H1 (cell line): ENCODE measurements around the gene RFPL2. TPM values are rescaled to one million over a fixed set of nuclear protein-coding genes. Genes with fewer than 3 reads are reported as not detected.
"Not testable (repeated sequence)": the region's sequence is repeated elsewhere in the genome, so short reads cannot be mapped to it uniquely, and the experiment has no call there.

Experiments
- CTCF ChIA-PET: fragments of 300-600 bp; sonication (Branson Sonifier 250); formaldehyde crosslinking; loops from one replicate; lab custom pipeline; 2021; ENCODE audit not compliant: partially characterized antibody; lab: Charles Lee
- POLR2A ChIA-PET: fragments of 300-600 bp; sonication (Branson Sonifier 250); formaldehyde crosslinking; loops from one replicate; lab custom pipeline; 2021; ENCODE audit warnings: inconsistent platforms; ENCODE audit not compliant: partially characterized antibody; lab: Charles Lee
- DNase-seq, 2 experiments: peaks; one replicate each; pipeline versions ENCODE4 v3.0.0 to v3.0.0-alpha.2; 2010 to 2022; ENCODE audit warnings: low spot score in 2 of 2, low read depth in 1 of 2, mixed read lengths in 1 of 2
- FAIRE-seq: peaks from 2 replicates; lab custom pipeline; 2011; peaks lifted over from hg19 to GRCh38; lab: Jason Lieb, UNC
- H2AFZ ChIP-seq: 2 replicates; pipeline ENCODE4 v1.8.1; 2012; ENCODE audit warnings: low read length, inconsistent platforms
- H2AK5ac ChIP-seq: 2 replicates; pipeline ENCODE4 v1.6.1; 2013; ENCODE audit warnings: low read depth, low read length
- H2BK120ac ChIP-seq: replicated peaks from 2 replicates; pipeline ENCODE3; 2013; ENCODE audit warnings: low read depth, low read length, inconsistent platforms
- H2BK12ac ChIP-seq: 2 replicates; pipeline ENCODE4 v1.6.1; 2013; ENCODE audit warnings: low read depth, low read length
- H2BK15ac ChIP-seq: 2 replicates; pipeline ENCODE4 v1.6.1; 2013; ENCODE audit warnings: low read length
- H2BK20ac ChIP-seq: 2 replicates; pipeline ENCODE4 v1.6.1; 2013; ENCODE audit warnings: low read length
- H2BK5ac ChIP-seq: 2 replicates; pipeline ENCODE4 v1.6.1; 2013; ENCODE audit warnings: low read depth, low read length
- H3K14ac ChIP-seq: 2 replicates; pipeline ENCODE4 v1.6.1; 2013; ENCODE audit warnings: inconsistent platforms; ENCODE audit not compliant: insufficient read length
- H3K18ac ChIP-seq: 2 replicates; pipeline ENCODE4 v1.6.1; 2013; ENCODE audit warnings: low read length; ENCODE audit errors: extremely low read depth
- H3K23ac ChIP-seq: 2 replicates; pipeline ENCODE4 v1.6.1; 2013; ENCODE audit warnings: inconsistent platforms; ENCODE audit not compliant: insufficient read length
- H3K23me2 ChIP-seq: 2 replicates; pipeline ENCODE4 v1.6.1; 2013; ENCODE audit warnings: low read depth, low read length
- H3K27ac ChIP-seq: 2 replicates; pipeline ENCODE4 v1.6.1; 2011; ENCODE audit warnings: low read depth, low read length, inconsistent platforms
- H3K27me3 ChIP-seq, 4 experiments: replicated peaks in 1 of 4; 1 replicate in 1 of 4; 2 replicates in 3 of 4; pipeline versions ENCODE4 v1.6.1 to v1.8.1; 2011 to 2013; ENCODE audit warnings: low read length in 3 of 4, mild to moderate bottlenecking in 3 of 4, inconsistent platforms in 2 of 4, mixed read lengths in 2 of 4, moderate library complexity in 1 of 4; ENCODE audit not compliant: control insufficient read depth in 3 of 4, insufficient read depth in 3 of 4; ENCODE audit errors: extremely low read depth in 1 of 4
- H3K36me3 ChIP-seq, 4 experiments: 2 replicates each; pipeline versions ENCODE4 v1.6.1 to v1.8.1; 2011 to 2013; ENCODE audit warnings: mild to moderate bottlenecking in 4 of 4, low read length in 3 of 4, moderate library complexity in 2 of 4, control low read depth in 1 of 4, inconsistent platforms in 1 of 4; ENCODE audit not compliant: insufficient read depth in 4 of 4, control insufficient read depth in 2 of 4
- H3K4ac ChIP-seq: replicated peaks from 2 replicates; pipeline ENCODE3; 2013; ENCODE audit warnings: low read length, low read depth, mixed read lengths, inconsistent platforms; ENCODE audit not compliant: insufficient read length
- H3K4me1 ChIP-seq, 4 experiments: replicated peaks in 1 of 4; 1 replicate in 1 of 4; 2 replicates in 3 of 4; pipeline versions ENCODE4 v1.6.1 to v1.8.1; 2011 to 2013; ENCODE audit warnings: low read length in 3 of 4, inconsistent platforms in 2 of 4, mixed read lengths in 1 of 4; ENCODE audit not compliant: insufficient read depth in 4 of 4, control insufficient read depth in 3 of 4
- H3K4me2 ChIP-seq, 2 experiments: 2 replicates each; pipeline versions ENCODE4 v1.6.1 to v1.8.1; 2011 to 2013; ENCODE audit warnings: low read depth in 2 of 2, low read length in 2 of 2, control low read depth in 1 of 2, inconsistent platforms in 1 of 2, mild to moderate bottlenecking in 1 of 2; ENCODE audit not compliant: insufficient read depth in 1 of 2
- H3K4me3 ChIP-seq, 4 experiments: fragments of 200-600, 300-600 bp in 1 of 4; sonication (generic), shearing (Covaris generic), sonication (Bioruptor Twin) in 1 of 4; 2 replicates each; pipeline versions ENCODE4 v1.5.1 to v1.8.1; 2011 to 2016; ENCODE audit warnings: low read length in 4 of 4, low read depth in 3 of 4, control low read depth in 2 of 4, inconsistent platforms in 2 of 4, mild to moderate bottlenecking in 2 of 4, mixed read lengths in 1 of 4, moderate library complexity in 1 of 4; ENCODE audit not compliant: insufficient read depth in 2 of 4; ENCODE audit errors: extremely low read depth in 1 of 4
- H3K56ac ChIP-seq: replicated peaks from 2 replicates; pipeline ENCODE3; 2013; ENCODE audit warnings: low read depth, mild to moderate bottlenecking, mixed read lengths, low read length, inconsistent platforms; ENCODE audit not compliant: insufficient read length
- H3K79me1 ChIP-seq: 2 replicates; pipeline ENCODE4 v1.6.1; 2013; ENCODE audit warnings: low read depth, low read length, control low read depth
- H3K79me2 ChIP-seq, 2 experiments: 2 replicates each; pipeline versions ENCODE4 v1.6.1 to v1.8.1; 2012 to 2013; ENCODE audit warnings: low read length in 2 of 2, mild to moderate bottlenecking in 2 of 2, inconsistent platforms in 1 of 2; ENCODE audit not compliant: insufficient read depth in 2 of 2, control insufficient read depth in 1 of 2
- H3K9ac ChIP-seq, 4 experiments: replicated peaks in 1 of 4; 1 replicate in 1 of 4; 2 replicates in 3 of 4; pipeline versions ENCODE4 v1.6.1 to v1.8.1; 2011 to 2013; ENCODE audit warnings: low read depth in 3 of 4, low read length in 3 of 4, control low read depth in 2 of 4, mild to moderate bottlenecking in 2 of 4, moderate library complexity in 2 of 4, inconsistent platforms in 1 of 4; ENCODE audit errors: extremely low read depth in 1 of 4
- H3K9me3 ChIP-seq, 2 experiments: 2 replicates each; pipeline versions ENCODE4 v1.6.1 to v1.8.1; 2012 to 2013; ENCODE audit warnings: mild to moderate bottlenecking in 2 of 2, moderate library complexity in 2 of 2, control low read depth in 1 of 2, inconsistent platforms in 1 of 2, low read depth in 1 of 2, low read length in 1 of 2, mixed read lengths in 1 of 2; ENCODE audit not compliant: insufficient read depth in 2 of 2
- H4K20me1 ChIP-seq, 2 experiments: replicated peaks in 1 of 2; 2 replicates each; pipeline versions ENCODE3 to v1.8.1; 2011 to 2013; ENCODE audit warnings: inconsistent platforms in 2 of 2, low read length in 2 of 2, mild to moderate bottlenecking in 1 of 2; ENCODE audit not compliant: insufficient read depth in 2 of 2, control insufficient read depth in 1 of 2
- H4K5ac ChIP-seq: 2 replicates; pipeline ENCODE4 v1.6.1; 2013; ENCODE audit warnings: low read length, low read depth, mixed read lengths, inconsistent platforms; ENCODE audit not compliant: insufficient read length
- H4K8ac ChIP-seq: 2 replicates; pipeline ENCODE4 v1.8.0; 2013; ENCODE audit warnings: mild to moderate bottlenecking, moderate library complexity, low read length, inconsistent platforms; ENCODE audit not compliant: insufficient read depth; ENCODE audit errors: extremely low read depth
- H4K91ac ChIP-seq: replicated peaks from 2 replicates; pipeline ENCODE3; 2013; ENCODE audit warnings: low read length, mixed read lengths, inconsistent platforms; ENCODE audit not compliant: insufficient read length
- WGBS, 2 experiments: shearing (Covaris generic) in 1 of 2; methylation state at CpG; one replicate each; pipeline versions ENCODE4 v1.1.6 to v1.1.7; 2013 to 2015; ENCODE audit warnings: low lambda C conversion rate in 2 of 2, mixed read lengths in 2 of 2, inconsistent platforms in 1 of 2, low coverage in 1 of 2, missing lambda C conversion rate in 1 of 2; ENCODE audit not compliant: insufficient replicate concordance in 2 of 2, insufficient coverage in 1 of 2, insufficient read length in 1 of 2; ENCODE audit errors: extremely low coverage in 1 of 2, missing lambda C conversion rate in 1 of 2; 5-methylcytosine and 5-hydroxymethylcytosine counted together
- polyA plus RNA-seq, 7 experiments: library from polyadenylated mRNA; depleted of rRNA in 3 of 7; stranded (reverse) in 5 of 7; unstranded in 2 of 7; fragments of >200 nt in 5 of 7; fragments of 200-250 nt in 2 of 7; gene quantifications; 1 replicate in 5 of 7; 2 replicates in 1 of 7; 4 replicates in 1 of 7; pipeline versions ENCODE4 v1.2.1 to v1.2.3, GENCODE V29; 2011 to 2013; ENCODE audit warnings: missing spikeins in 2 of 7, mixed read lengths in 2 of 7
- total RNA-seq: library from RNA; stranded (reverse); fragmentation: NEBNext Ultra II Directional; extraction: Animal tissue kit (Norgen Biotek cat#: 25700); gene quantifications from 2 replicates; pipeline ENCODE4 v1.2.1, GENCODE V29; 2021

The RFPL2 gene
- total and polyA plus RNA-seq, 2 of the 8 experiments (the other 6 are each of a cell fraction or from before 2014, with no cell fraction given): 0.15 to 0.19 TPM

DNA sequence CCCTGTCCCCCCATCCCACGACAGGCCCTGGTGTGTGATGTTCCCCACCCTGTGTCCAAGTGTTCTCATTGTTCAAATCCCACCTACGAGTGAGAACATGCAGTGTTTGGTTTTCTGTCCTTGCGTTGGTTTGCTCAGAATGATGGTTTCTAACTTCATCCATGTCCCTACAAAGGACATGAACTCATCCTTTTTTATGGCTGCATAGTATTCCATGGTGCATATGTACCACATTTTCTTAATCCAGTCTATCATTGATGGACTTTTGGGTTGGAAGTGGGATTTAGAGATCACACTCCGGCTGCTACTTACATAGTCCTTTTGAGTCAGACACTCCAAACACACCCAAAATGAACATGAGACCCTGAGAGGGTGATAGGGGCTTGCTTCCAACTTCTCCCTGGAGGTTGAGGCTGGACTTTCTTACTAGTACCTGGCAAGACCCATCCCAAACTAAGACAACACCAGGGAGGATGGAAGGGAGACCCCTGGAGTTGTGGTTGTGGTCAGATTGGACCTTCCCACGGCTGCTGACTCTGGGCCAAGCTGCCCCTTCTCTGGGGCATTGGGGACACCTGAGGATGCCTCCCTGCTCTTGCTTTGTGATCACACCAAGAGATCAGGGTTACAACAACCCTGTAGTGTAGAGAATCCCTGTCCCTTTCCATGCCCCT is 7.2 kb downstream of the RFPL2 start:
- H3K9ac ChIP-seq, H3K4me3 ChIP-seq, H3K36me3 ChIP-seq, H4K91ac ChIP-seq, H4K20me1 ChIP-seq, H3K23me2 ChIP-seq, H2BK5ac ChIP-seq, POLR2A ChIA-PET, H3K18ac ChIP-seq, H3K23ac ChIP-seq, H3K9me3 ChIP-seq, H2BK12ac ChIP-seq, FAIRE-seq, CTCF ChIA-PET, H3K79me1 ChIP-seq, H4K5ac ChIP-seq, H3K4me1 ChIP-seq, H2AK5ac ChIP-seq, H2BK120ac ChIP-seq, H4K8ac ChIP-seq, H3K14ac ChIP-seq, H2AFZ ChIP-seq, H2BK20ac ChIP-seq, H3K27ac ChIP-seq, H3K4ac ChIP-seq, H3K79me2 ChIP-seq, H2BK15ac ChIP-seq, H3K56ac ChIP-seq, H3K4me2 ChIP-seq: not testable (repeated sequence)
- H3K27me3 ChIP-seq: peaks cover 1 to 15% (median 9%) of the 10 kb centered on the region in 4 experiments
- peak in 1 of 2 experiments; percentile 20 for DNase-seq
- 88% methylated on average over 5 of the region's 5 CpGs; no CpG with 5 or more reads in 1 of the 2 experiments for WGBS, 2 experiments

DNA sequence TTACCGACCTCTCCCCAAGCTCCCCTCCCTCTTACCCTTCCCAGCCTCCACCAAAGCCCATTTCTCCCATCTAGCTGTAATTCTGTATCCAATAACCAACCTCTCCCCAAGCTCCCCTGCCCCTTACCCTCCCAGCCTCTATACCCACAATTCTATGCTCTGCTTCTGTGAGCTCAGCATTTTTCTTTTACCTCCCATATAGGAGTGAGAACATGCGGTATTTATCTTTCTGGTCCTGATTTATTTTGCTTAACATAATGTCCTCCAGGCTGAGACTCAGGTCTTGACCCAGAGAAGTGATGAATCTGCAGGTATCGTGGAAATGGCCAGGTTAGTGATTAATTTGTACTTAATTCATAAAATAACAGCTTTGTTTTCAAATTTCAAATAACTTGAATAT is 9.0 kb downstream of the RFPL2 start:
- 96% methylated on average over 3 of the region's 3 CpGs; no CpG with 5 or more reads in 1 of the 2 experiments for WGBS, 2 experiments
- H3K56ac ChIP-seq, H3K4me1 ChIP-seq, H4K8ac ChIP-seq, H4K91ac ChIP-seq, H4K20me1 ChIP-seq, H3K27ac ChIP-seq, H3K23me2 ChIP-seq, POLR2A ChIA-PET, DNase-seq, H3K9me3 ChIP-seq, H2BK120ac ChIP-seq, H2BK15ac ChIP-seq, H2BK5ac ChIP-seq, H2AFZ ChIP-seq, H4K5ac ChIP-seq, H3K79me2 ChIP-seq, H3K18ac ChIP-seq, H3K9ac ChIP-seq, H3K36me3 ChIP-seq, H2BK12ac ChIP-seq, H3K14ac ChIP-seq, H3K23ac ChIP-seq, H3K79me1 ChIP-seq, H2AK5ac ChIP-seq, H2BK20ac ChIP-seq, CTCF ChIA-PET, H3K4me2 ChIP-seq, H3K27me3 ChIP-seq, H3K4ac ChIP-seq, H3K4me3 ChIP-seq: not testable (repeated sequence)
- peak; percentile 50 for FAIRE-seq
